Fibroblast of the aortic adventitia (primary cell): ENCODE data around the gene SLCO3A1. TPM values are rescaled to one million over a fixed set of nuclear protein-coding genes. Genes with fewer than 3 reads are reported as not detected.

Experiments
- DNase-seq: peaks from one replicate; pipeline ENCODE4 v3.0.0-alpha.2; 2010; ENCODE audit warnings: low read depth
- H3K4me3 ChIP-seq: 2 replicates; pipeline ENCODE4 v1.5.1; 2011; ENCODE audit warnings: low read depth, mild to moderate bottlenecking, control low read depth, low read length, moderate library complexity
- total RNA-seq: library from RNA; depleted of rRNA; stranded (reverse); fragments of >200 nt; gene quantifications from 2 replicates; pipeline ENCODE4 v1.2.3, GENCODE V29; 2012; ENCODE audit warnings: low replicate concordance
- TF ChIP-seq, protein P1 (sequence below): IDR thresholded peaks from 2 replicates; pipeline ENCODE4 v1.5.1; 2011; ENCODE audit warnings: mild to moderate bottlenecking, low read length, control low read depth, inconsistent platforms; ENCODE audit not compliant: insufficient read depth

Gene SLCO3A1
- total RNA-seq, 1 donor = 8.9 TPM

DNA sequence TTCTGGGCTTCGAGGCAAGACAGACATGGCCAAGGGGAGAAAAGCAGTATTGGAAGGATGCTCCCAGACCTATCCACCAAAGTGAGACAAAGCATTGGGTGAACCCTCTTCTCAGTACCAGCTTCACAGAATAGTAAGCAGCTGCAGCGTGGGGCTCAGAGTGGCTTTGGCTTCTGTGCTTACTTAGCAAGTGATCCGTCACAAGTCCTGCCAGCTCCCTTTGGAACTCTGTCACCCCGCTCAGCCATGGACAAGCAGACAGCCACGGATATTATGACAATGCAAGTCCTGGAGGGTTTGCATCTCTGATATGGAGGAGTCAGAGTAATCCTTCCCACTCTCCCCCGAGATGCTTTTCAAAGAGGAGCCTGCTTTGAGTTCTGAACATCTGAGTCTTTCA, 90.8 kb downstream of the SLCO3A1 start:
- TF ChIP-seq, protein P1, sequence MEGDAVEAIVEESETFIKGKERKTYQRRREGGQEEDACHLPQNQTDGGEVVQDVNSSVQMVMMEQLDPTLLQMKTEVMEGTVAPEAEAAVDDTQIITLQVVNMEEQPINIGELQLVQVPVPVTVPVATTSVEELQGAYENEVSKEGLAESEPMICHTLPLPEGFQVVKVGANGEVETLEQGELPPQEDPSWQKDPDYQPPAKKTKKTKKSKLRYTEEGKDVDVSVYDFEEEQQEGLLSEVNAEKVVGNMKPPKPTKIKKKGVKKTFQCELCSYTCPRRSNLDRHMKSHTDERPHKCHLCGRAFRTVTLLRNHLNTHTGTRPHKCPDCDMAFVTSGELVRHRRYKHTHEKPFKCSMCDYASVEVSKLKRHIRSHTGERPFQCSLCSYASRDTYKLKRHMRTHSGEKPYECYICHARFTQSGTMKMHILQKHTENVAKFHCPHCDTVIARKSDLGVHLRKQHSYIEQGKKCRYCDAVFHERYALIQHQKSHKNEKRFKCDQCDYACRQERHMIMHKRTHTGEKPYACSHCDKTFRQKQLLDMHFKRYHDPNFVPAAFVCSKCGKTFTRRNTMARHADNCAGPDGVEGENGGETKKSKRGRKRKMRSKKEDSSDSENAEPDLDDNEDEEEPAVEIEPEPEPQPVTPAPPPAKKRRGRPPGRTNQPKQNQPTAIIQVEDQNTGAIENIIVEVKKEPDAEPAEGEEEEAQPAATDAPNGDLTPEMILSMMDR = no peak
- no peak for DNase-seq
- no peak overlapping the region for H3K4me3 ChIP-seq

DNA sequence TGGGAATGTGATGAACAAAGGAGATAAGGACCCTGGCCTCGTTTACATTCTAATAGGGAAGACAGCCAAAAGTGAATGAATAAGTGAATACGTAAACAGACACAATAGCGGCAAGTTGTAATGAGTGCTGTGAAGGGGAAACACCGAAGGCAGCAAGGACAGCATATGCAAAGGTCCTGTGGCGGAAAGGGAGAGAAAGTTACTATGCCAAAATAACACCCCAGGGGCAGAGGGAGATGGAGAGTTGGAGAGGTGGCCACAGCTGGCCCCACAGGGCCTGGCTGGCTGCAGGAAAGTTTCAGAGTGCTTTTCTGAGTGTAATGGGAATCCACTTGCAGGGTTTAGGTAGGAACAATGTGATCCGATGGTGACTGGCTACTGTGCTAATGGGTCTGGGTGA, 91.9 kb downstream of the SLCO3A1 start:
- TF ChIP-seq, protein P1 = no peak
- no peak for DNase-seq
- no peak overlapping the region for H3K4me3 ChIP-seq

DNA sequence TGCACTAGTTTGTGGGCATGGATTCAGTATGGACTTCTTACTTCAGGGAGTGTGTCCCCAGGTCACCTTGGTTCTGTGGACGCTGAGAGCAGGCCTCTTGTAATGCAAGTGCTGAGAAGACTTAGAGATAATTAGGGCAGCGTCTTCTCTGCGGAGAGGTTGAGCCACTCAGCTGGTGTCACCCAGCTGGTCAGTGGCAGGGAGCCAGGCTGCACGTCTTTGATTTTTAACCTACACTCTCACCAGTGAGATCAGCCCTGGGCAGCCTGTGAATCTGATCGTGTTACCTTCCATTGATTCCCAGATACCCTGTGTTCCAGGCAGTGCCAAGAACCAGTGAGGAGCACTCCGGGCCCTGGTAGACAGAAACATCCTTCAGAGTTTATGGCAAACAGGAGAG, 92.6 kb downstream of the SLCO3A1 start:
- TF ChIP-seq, protein P1 = no peak
- H3K4me3 ChIP-seq = no peak overlapping the region
- DNase-seq = no peak

DNA sequence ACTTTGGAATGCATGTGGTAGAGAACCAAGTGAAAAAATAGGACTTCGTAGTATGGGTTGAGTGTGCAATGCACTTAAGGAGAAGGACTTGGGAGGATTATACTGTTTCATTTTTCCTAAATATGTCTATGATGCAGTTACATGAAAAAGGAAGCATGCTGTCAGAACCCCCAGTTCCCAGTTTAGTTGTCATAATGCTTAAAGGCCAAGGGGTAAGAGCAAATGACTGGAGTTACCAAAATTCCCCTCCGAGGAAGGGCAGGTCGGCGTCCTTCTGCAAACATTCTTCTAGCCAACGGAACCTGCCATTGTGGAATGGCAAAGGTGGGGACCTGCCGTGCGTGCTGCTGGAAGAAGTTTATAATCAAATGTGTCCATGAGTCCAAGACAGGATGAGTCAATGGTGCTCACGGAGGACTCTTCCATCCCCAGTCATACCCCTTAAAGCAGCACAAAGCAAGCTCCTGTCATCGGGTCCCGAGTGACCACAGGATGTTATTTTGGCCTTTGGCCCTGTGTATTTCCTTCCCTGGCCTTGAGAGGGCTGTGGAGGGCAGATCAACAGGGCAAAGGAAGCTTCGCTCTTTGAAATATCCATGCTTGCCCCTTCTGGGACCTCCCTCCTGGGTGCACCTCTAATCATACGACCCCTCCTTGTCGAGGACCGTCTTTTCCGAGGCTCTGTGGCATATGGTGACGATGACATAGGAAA, 93.2 kb downstream of the SLCO3A1 start:
- TF ChIP-seq, protein P1 = no peak
- DNase-seq = no peak
- no peak overlapping the region for H3K4me3 ChIP-seq

DNA sequence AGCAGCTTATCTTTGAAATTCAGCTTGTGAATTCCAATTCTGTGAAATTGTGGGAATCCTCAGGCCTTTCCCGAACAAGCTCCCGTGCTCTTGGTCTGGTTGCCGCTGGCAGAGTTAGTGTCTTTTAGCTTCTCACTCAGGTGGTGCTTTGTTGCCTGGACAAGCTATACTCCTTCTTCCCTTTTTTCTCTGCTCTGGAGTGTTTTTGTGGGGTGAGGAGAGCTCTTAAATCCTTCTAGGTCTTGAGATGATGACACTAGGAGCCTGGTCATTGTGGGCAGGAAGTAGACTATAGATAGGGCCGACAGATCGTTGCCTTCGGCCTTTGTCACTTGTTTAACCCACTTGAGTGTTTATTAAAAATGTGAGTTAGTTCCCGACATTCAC, 93.8 kb downstream of the SLCO3A1 start:
- no peak for DNase-seq
- TF ChIP-seq, protein P1 = no peak
- no peak overlapping the region for H3K4me3 ChIP-seq

DNA sequence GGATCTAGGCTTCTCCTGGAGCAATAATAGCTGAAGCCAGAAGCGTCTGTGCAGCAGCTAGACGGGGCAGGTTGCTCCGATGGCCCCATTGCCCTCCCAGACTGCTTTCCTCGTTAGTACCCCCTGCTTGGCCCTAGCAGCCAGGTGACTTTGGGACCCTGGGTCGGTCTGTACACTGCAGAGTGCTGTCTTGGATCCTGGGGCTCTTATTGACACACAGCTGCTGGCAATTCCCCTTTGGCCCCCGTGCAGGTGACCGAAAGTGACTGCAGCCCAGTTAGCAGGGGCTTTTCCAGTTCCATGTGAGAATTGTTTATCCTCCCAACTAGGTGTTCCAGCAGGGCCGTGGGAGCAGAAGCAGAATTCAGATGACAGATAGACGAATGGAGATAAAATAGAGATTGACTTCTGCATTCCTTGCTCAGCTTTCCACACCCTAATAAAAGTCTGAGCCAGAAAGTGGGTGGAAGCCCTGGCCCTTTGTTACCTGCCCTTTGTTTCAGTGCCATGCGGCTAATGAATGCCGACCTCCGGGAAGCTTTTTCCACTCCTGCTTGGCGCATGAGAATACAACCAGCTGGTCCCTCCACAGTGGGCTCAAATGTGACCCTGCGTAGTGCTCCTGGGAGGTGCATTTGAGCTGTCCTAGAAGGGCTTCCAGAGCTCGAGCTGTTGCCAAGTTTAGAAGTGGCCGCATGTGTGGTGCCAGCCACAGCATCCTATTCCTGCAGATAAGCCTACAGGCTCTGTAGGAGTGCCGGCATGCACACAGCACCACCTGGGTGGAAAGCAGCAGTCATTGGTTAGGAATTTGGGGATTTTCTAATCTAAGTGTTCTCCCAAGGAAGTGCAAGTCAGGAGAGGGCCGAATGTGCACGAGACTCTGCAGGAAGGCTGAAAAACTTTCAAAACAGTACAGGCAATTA, 94.4 kb downstream of the SLCO3A1 start:
- peak; percentile 73 for DNase-seq
- TF ChIP-seq, protein P1 = no peak

More for the DNA sequence above, 94.4 kb downstream of the SLCO3A1 start:
- no peak overlapping the region for H3K4me3 ChIP-seq
